OCI-LY3 (cell line): ENCODE measurements around the gene RELB.
"Not testable (repeated sequence)": the region's sequence is repeated elsewhere in the genome, so short reads cannot be mapped to it uniquely, and the experiment has no call there.

Experiments
- H2AFZ ChIP-seq: fragments of 200-600, 300-600 bp; shearing (Covaris generic); 2 replicates; pipeline ENCODE4 v1.6.0; 2014; ENCODE audit warnings: antibody characterized with exemption, low read depth, low read length
- H3K27ac ChIP-seq: fragments of 200-600, 300-600 bp; sonication (generic); 2 replicates; pipeline ENCODE4 v1.5.1; 2014; ENCODE audit warnings: mild to moderate bottlenecking, low read length, moderate library complexity, mixed read lengths
- H3K27me3 ChIP-seq: fragments of 200-600, 300-600 bp; sonication (generic); 2 replicates; pipeline ENCODE4 v1.6.1; 2014; ENCODE audit warnings: low read depth, low read length, mixed read lengths
- H3K36me3 ChIP-seq: fragments of 200-600, 300-600 bp; sonication (generic); replicated peaks from 2 replicates; pipeline ENCODE3; 2014; ENCODE audit warnings: low read depth, low read length, mixed read lengths
- H3K4me1 ChIP-seq: fragments of 300-600, 200-600 bp; sonication (generic); 2 replicates; pipeline ENCODE4 v1.6.1; 2014; ENCODE audit warnings: low read length, mixed read lengths
- H3K4me2 ChIP-seq: fragments of 200-600, 300-600 bp; sonication (generic); 2 replicates; pipeline ENCODE4 v1.6.1; 2014; ENCODE audit warnings: low read length, mixed read lengths
- H3K4me3 ChIP-seq: fragments of 300-600, 200-600 bp; sonication (generic); 2 replicates; pipeline ENCODE4 v1.5.1; 2014; ENCODE audit warnings: antibody characterized with exemption, mild to moderate bottlenecking, low read length, moderate library complexity
- H3K79me2 ChIP-seq: fragments of 300-600, 200-600 bp; shearing (Covaris generic); 2 replicates; pipeline ENCODE4 v1.6.1; 2014; ENCODE audit warnings: mild to moderate bottlenecking, low read length, mixed read lengths
- H3K9ac ChIP-seq: fragments of 300-600, 200-600 bp; shearing (Covaris generic); 2 replicates; pipeline ENCODE4 v1.6.0; 2014; ENCODE audit warnings: mild to moderate bottlenecking, low read length, moderate library complexity
- H3K9me3 ChIP-seq: fragments of 200-600, 300-600 bp; shearing (Covaris generic); 2 replicates; pipeline ENCODE4 v1.6.1; 2014; ENCODE audit warnings: low read length, mixed read lengths; ENCODE audit not compliant: insufficient read depth
- H4K20me1 ChIP-seq: fragments of 200-600, 300-600 bp; sonication (generic); 2 replicates; pipeline ENCODE4 v1.6.1; 2016; ENCODE audit warnings: low read length, mixed read lengths; ENCODE audit not compliant: insufficient read depth
- CTCF ChIP-seq: fragments of 200-600, 300-600 bp; sonication (generic); IDR thresholded peaks from 2 replicates; pipeline ENCODE4 v1.5.1; 2014; ENCODE audit warnings: antibody characterized with exemption, low read length, low read depth
- EZH2phosphoT487 ChIP-seq: fragments of 200-600 bp; shearing (Covaris generic); IDR thresholded peaks from 2 replicates; pipeline ENCODE4 v1.6.1; 2018; ENCODE audit warnings: antibody characterized with exemption, mixed run types, low read depth

The RELB gene

GRCh38 chr19:44993926-44994537 lies 7.2 kb upstream of the RELB start:
- H3K27ac ChIP-seq: no peak overlapping the region
- no peak overlapping the region for H3K4me2 ChIP-seq
- no peak for TF ChIP-seq EZH2phosphoT487
- no peak for TF ChIP-seq CTCF
- H3K9me3 ChIP-seq: no peaks in the 10 kb centered on the region
- H2AFZ ChIP-seq: no peak overlapping the region
- no peak overlapping the region for H3K9ac ChIP-seq
- no peak overlapping the region for H3K4me3 ChIP-seq
- peaks cover 6% of the 10 kb centered on the region for H3K4me1 ChIP-seq
- no peaks in the 10 kb centered on the region for H3K79me2 ChIP-seq
- peaks cover 27% of the 10 kb centered on the region for H3K36me3 ChIP-seq
- no peaks in the 10 kb centered on the region for H3K27me3 ChIP-seq
- no peaks in the 10 kb centered on the region for H4K20me1 ChIP-seq

GRCh38 chr19:44998025-44998424 lies 3.2 kb upstream of the RELB start:
- Histone ChIP-seq H3K36me3 (peaks cover 10% of the 10 kb centered on the region), H4K20me1 (peaks cover 9% of the 10 kb centered on the region), H3K4me3 (no peak overlapping the region), H3K4me2 (no peak overlapping the region), H3K4me1 (peaks cover 10% of the 10 kb centered on the region), H2AFZ (no peak overlapping the region), H3K27ac (no peak overlapping the region), H3K9ac (no peak overlapping the region), H3K9me3 (no peaks in the 10 kb centered on the region), H3K27me3 (no peaks in the 10 kb centered on the region), H3K79me2 (peaks cover 9% of the 10 kb centered on the region)
- no peak for TF ChIP-seq EZH2phosphoT487
- TF ChIP-seq CTCF: no peak

- Histone ChIP-seq H3K79me2 (peaks cover 20% of the 10 kb centered on the region), H3K36me3 (peaks cover 12% of the 10 kb centered on the region), H4K20me1 (peaks cover 13% of the 10 kb centered on the region), H3K4me1 (peaks cover 10% of the 10 kb centered on the region)
- H3K27ac ChIP-seq, H2AFZ ChIP-seq, H3K4me3 ChIP-seq, H3K9ac ChIP-seq, H3K9me3 ChIP-seq, H3K27me3 ChIP-seq, H3K4me2 ChIP-seq: not testable (repeated sequence)
These were observed 1.9 kb upstream of the RELB start for GRCh38 chr19:44999131-44999925.

GRCh38 chr19:45000665-45001064 lies 599 bp upstream of the RELB start:
- Histone ChIP-seq H3K4me2 (peak overlapping the region; percentile 89), H2AFZ (peak overlapping the region; percentile 75; the same call in 1 of the 2 replicates), H3K79me2 (peaks cover 33% of the 10 kb centered on the region), H3K9ac (peak overlapping the region; percentile 65), H4K20me1 (peaks cover 13% of the 10 kb centered on the region), H3K36me3 (peaks cover 19% of the 10 kb centered on the region), H3K4me1 (peaks cover 10% of the 10 kb centered on the region), H3K4me3 (peak overlapping the region; percentile 78), H3K27ac (peak overlapping the region; percentile 24; the same call in 1 of the 2 replicates)
- H3K27me3 ChIP-seq, H3K9me3 ChIP-seq: not testable (repeated sequence)

GRCh38 chr19:45003485-45003884 lies 2.2 kb downstream of the RELB start:
- H3K4me2 ChIP-seq: no peak overlapping the region
- peaks cover 38% of the 10 kb centered on the region for H3K36me3 ChIP-seq
- H3K79me2 ChIP-seq: peaks cover 51% of the 10 kb centered on the region
- H3K27me3 ChIP-seq: no peaks in the 10 kb centered on the region
- H2AFZ ChIP-seq: no peak overlapping the region
- no peaks in the 10 kb centered on the region for H3K9me3 ChIP-seq
- H4K20me1 ChIP-seq: peaks cover 18% of the 10 kb centered on the region
- no peak overlapping the region for H3K4me3 ChIP-seq
- H3K4me1 ChIP-seq: peaks cover 15% of the 10 kb centered on the region
- no peak for TF ChIP-seq CTCF
- TF ChIP-seq EZH2phosphoT487: no peak
- no peak overlapping the region for H3K9ac ChIP-seq
- no peak overlapping the region for H3K27ac ChIP-seq
